Common myeloid progenitor, CD34-positive (primary cell): ENCODE results near the gene CNPY4.
A peak's percentile ranks its signal among the peaks of the same experiment; 100 is the strongest.

Experiments
- CTCF ChIA-PET: fragments of 350-600 bp; sonication (Branson Sonifier 250); formaldehyde crosslinking; loops from one replicate; lab custom pipeline; 2021; ENCODE audit warnings: antibody characterized with exemption; lab: Charles Lee
- POLR2A ChIA-PET: fragments of 350-600 bp; sonication (Branson Sonifier 250); formaldehyde crosslinking; loops from one replicate; lab custom pipeline; 2021; ENCODE audit warnings: antibody characterized with exemption; lab: Charles Lee
- DNase-seq, 3 donors: peaks; one replicate each; pipeline versions ENCODE4 v3.0.0 to v3.0.0-alpha.2; 2013
- H3K27ac ChIP-seq, 2 experiments: 1 replicate in 1 of 2; 2 replicates in 1 of 2; pipeline ENCODE4 v1.7.0; 2013; ENCODE audit warnings: inconsistent platforms in 2 of 2, low read length in 2 of 2, mild to moderate bottlenecking in 2 of 2, low read depth in 1 of 2, moderate library complexity in 1 of 2; ENCODE audit not compliant: severe bottlenecking in 2 of 2, insufficient read depth in 1 of 2, poor library complexity in 1 of 2
- H3K27me3 ChIP-seq, 5 experiments: replicated peaks in 2 of 5; 1 replicate in 3 of 5; 2 replicates in 2 of 5; pipeline versions ENCODE4 v1.6.1 to v1.7.0; 2013; ENCODE audit warnings: low read length in 4 of 5, mild to moderate bottlenecking in 2 of 5, moderate library complexity in 2 of 5, inconsistent platforms in 1 of 5; ENCODE audit not compliant: insufficient read depth in 5 of 5, control insufficient read depth in 4 of 5
- H3K36me3 ChIP-seq, 4 experiments: 1 replicate in 2 of 4; 2 replicates in 2 of 4; pipeline versions ENCODE4 v1.6.1 to v1.7.0; 2013; ENCODE audit warnings: low read length in 3 of 4, control low read depth in 1 of 4, mild to moderate bottlenecking in 1 of 4; ENCODE audit not compliant: control insufficient read depth in 4 of 4, insufficient read depth in 4 of 4
- H3K4me1 ChIP-seq, 4 experiments: 1 replicate in 3 of 4; 2 replicates in 1 of 4; pipeline versions ENCODE4 v1.6.1 to v1.7.1; 2013; ENCODE audit warnings: low read length in 3 of 4, mild to moderate bottlenecking in 3 of 4, control low read depth in 1 of 4, inconsistent platforms in 1 of 4, moderate library complexity in 1 of 4; ENCODE audit not compliant: control insufficient read depth in 4 of 4, insufficient read depth in 4 of 4; ENCODE audit errors: control extremely low read depth in 1 of 4
- H3K4me3 ChIP-seq, 7 experiments: 1 replicate in 4 of 7; 2 replicates in 3 of 7; pipeline versions ENCODE4 v1.5.1 to v1.7.0; 2013; ENCODE audit warnings: mild to moderate bottlenecking in 7 of 7, low read length in 6 of 7, moderate library complexity in 6 of 7, inconsistent platforms in 2 of 7, low read depth in 2 of 7, control low read depth in 1 of 7; ENCODE audit not compliant: insufficient read depth in 4 of 7, control insufficient read depth in 1 of 7; ENCODE audit errors: extremely low read depth in 1 of 7
- H3K9me3 ChIP-seq, 5 experiments: 1 replicate in 4 of 5; 2 replicates in 1 of 5; pipeline versions ENCODE4 v1.6.1 to v1.7.1; 2013; ENCODE audit warnings: low read length in 4 of 5, mild to moderate bottlenecking in 2 of 5, inconsistent platforms in 1 of 5, low read depth in 1 of 5, moderate library complexity in 1 of 5; ENCODE audit not compliant: control insufficient read depth in 4 of 5, insufficient read depth in 2 of 5; ENCODE audit errors: control extremely low read depth in 1 of 5
- WGBS: methylation state at CpG from one replicate; pipeline ENCODE4 v1.1.5; 2013; ENCODE audit not compliant: insufficient coverage; 5-methylcytosine and 5-hydroxymethylcytosine counted together

CNPY4 gene

DNA sequence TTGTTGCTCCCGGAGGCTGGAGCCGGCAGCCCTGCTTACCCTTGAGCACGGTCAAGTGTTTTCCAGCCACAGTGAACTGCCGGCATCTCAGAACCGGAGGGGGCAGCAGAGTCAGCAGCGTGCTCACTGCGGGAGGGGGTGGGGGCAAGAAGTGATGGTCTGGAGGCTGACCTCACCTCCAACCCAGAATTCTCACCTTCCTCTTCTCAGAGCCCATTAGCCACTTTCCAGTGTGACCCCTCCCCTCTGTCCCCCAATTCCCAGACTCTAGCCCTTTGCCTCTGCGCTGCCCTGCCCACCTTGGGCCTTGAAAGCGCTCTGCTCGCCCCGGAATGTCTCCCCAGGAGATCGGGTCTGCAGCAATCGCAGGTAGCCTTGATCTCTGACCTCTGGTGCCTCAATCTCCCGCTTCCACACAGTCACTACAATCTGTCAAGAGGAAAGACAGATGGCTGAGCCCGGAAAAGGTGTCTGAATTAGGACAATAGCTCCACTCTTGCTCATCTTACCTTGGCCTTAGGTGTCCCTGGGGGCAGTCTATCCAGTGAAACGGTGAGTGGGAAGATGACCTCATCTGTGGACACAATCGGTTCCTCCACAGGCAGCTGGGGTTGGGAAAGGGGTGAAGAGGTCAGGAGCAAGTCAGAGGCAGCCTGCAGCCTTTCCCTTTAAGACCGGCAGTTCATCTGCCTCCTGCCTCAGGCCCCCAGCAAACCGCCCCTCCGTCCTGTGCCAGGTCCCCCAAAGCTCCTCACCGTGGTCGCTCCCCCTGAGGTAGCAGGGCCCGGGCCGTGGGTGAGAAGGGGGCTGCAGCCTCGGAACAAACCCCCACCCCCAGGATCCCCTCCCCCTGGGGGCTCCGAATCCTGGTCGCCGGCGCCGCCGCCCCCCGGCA, 38.1 kb downstream of the CNPY4 start:
- H3K36me3 ChIP-seq, result peaks cover 4 to 40% (median 26%) of the 10 kb centered on the region in 4 experiments
- peak overlapping the region; percentile 40 to 76 for H3K27ac ChIP-seq
- no peaks in the 10 kb centered on the region for H3K27me3 ChIP-seq
- peaks cover 0 to 29% (median 21%) of the 10 kb centered on the region in 4 experiments for H3K4me1 ChIP-seq
- 63% methylated on average over 20 of the region's 32 CpGs for WGBS
- POLR2A ChIA-PET, result no interaction called here
- H3K9me3 ChIP-seq, result no peaks in the 10 kb centered on the region
- H3K4me3 ChIP-seq, result peak overlapping the region; percentile 68 to 91 (median 81)
- peak in 1 of 3 donors; percentile 10 for DNase-seq
- CTCF ChIA-PET, result interaction anchor here (0.8 to 4.6 kb wide), 5 partner anchors 9 to 33 kb away, joined by 3 to 21 read pairs (median 5); partner anchors contain the start of gene LAMTOR4

DNA sequence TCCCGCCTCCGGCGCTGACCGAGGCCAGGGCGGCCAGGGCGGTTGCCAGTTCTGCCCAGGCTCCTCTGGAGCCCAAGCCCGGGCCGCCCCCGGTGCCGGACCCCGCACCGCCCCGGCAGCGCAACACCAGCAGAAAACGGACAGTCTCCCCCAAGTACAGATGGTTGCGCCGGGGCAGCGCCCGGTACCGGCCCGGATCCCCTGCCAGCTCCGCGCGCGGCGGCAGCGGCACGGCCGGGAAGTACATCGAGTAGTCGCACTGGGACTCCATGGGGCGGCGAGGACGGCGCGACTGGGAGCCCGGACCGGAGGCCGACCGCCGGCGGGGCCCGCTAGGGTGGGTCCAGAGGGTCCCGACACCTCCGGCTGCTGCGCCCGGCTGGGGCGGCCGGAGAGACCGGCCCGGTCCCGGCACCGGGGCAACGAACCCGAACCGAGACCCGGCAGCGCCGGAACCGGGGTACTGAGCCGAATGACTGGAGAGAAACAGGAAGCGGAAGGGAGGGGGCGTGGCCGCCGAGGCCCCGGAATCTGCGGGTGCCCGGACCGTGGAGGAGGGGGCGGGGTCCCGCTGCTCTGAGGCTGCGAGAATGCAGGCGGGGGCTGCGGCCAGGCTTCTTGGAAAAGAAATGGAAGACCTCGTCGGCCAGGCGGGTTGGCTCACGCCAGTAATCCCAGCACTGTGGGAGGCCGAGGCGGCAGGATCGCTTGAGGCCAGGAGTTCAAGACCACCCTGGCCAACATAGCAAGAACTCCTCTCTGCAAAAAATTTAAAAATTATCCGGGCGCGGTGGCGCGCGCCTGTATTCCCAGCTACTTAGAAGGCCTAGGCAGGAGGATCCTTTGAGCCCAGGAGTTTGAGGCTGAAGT, 39.0 kb downstream of the CNPY4 start, which contains the start of gene TRAPPC14:
Gene TRAPPC14, minus strand, starts transcription at position 495 of the 870 bp plus-strand sequence. Its CDS starts 224 bp downstream, at position 271.
- Histone ChIP-seq H3K9me3 (no peaks in the 10 kb centered on the region), H3K4me1 (peaks cover 0 to 25% (median 21%) of the 10 kb centered on the region in 4 experiments), H3K27me3 (peaks cover 0 to 2% (median 0%) of the 10 kb centered on the region in 5 experiments), H3K27ac (peak within 1 kb of the TSS; percentile 40 to 76), H3K4me3 (peak within 1 kb of the TSS; percentile 68 to 91 (median 81)), H3K36me3 (peaks cover 4 to 35% (median 22%) of the 10 kb centered on the region in 4 experiments)
- WGBS, result 0% methylated on average over 77 of the region's 87 CpGs
- peak; percentile 85 to 90 (median 88) for DNase-seq
- ChIA-PET CTCF (interaction anchor here (1.2 to 4.6 kb wide), 2 partner anchors 21 to 25 kb away, joined by 3 to 21 read pairs; no protein-coding TSS in a partner anchor), POLR2A (no interaction called here)

- ChIA-PET CTCF (interaction anchor here (1.2 to 1.5 kb wide), 3 partner anchors 9 to 28 kb away, joined by 3 to 4 read pairs (median 3); partner anchors contain the start of gene GAL3ST4), POLR2A (no interaction called here)
- H3K27me3 ChIP-seq, result peaks cover 0 to 2% (median 0%) of the 10 kb centered on the region in 5 experiments
- 100% methylated on average over 2 of the region's 7 CpGs for WGBS
- peaks cover 0 to 25% (median 21%) of the 10 kb centered on the region in 4 experiments for H3K4me1 ChIP-seq
- H3K36me3 ChIP-seq, result peaks cover 2 to 28% (median 16%) of the 10 kb centered on the region in 4 experiments
- peak overlapping the region; percentile 40 to 76 for H3K27ac ChIP-seq
- no peaks in the 10 kb centered on the region for H3K9me3 ChIP-seq
- peak overlapping the region; percentile 68 to 91 (median 81) for H3K4me3 ChIP-seq
- DNase-seq, result peak in 1 of 3 donors; percentile 43
Measured at GRCh38 chr7:100159099-100159623, 39.7 kb downstream of the CNPY4 start.

GRCh38 chr7:100160067-100160466, 40.6 kb downstream of the CNPY4 start:
- ChIA-PET CTCF (interaction anchor here (1.2 to 1.5 kb wide), 3 partner anchors 8 to 29 kb away, joined by 3 to 4 read pairs (median 3); partner anchors contain the start of gene GAL3ST4), POLR2A (no interaction called here)
- H3K4me3 ChIP-seq, result no peak overlapping the region
- no peaks in the 10 kb centered on the region for H3K9me3 ChIP-seq
- WGBS, result 98% methylated on average over 17 of the region's 18 CpGs
- H3K27ac ChIP-seq, result no peak overlapping the region
- H3K27me3 ChIP-seq, result peaks cover 0 to 2% (median 0%) of the 10 kb centered on the region in 5 experiments
- DNase-seq, result no peak
- H3K4me1 ChIP-seq, result peaks cover 0 to 25% (median 21%) of the 10 kb centered on the region in 4 experiments
- peaks cover 2 to 19% (median 9%) of the 10 kb centered on the region in 4 experiments for H3K36me3 ChIP-seq

- POLR2A ChIA-PET, result no interaction called here
- Histone ChIP-seq H3K4me3 (no peak overlapping the region), H3K4me1 (peaks cover 0 to 24% (median 20%) of the 10 kb centered on the region in 4 experiments), H3K27ac (no peak overlapping the region), H3K27me3 (peaks cover 0 to 16% (median 14%) of the 10 kb centered on the region in 5 experiments), H3K9me3 (no peaks in the 10 kb centered on the region), H3K36me3 (no peaks in the 10 kb centered on the region)
- WGBS, result 95% methylated on average over 5 of the region's 6 CpGs
- DNase-seq, result no peak
- CTCF ChIA-PET, result interaction anchor here (1.1 kb wide), 1 partner anchor 16 kb away, joined by 3 read pairs; no protein-coding TSS in a partner anchor
Measured at GRCh38 chr7:100163006-100163531, 43.6 kb downstream of the CNPY4 start.

- Histone ChIP-seq H3K36me3 (no peaks in the 10 kb centered on the region), H3K27ac (no peak overlapping the region), H3K4me3 (no peak overlapping the region), H3K9me3 (no peaks in the 10 kb centered on the region), H3K27me3 (peaks cover 0 to 24% (median 14%) of the 10 kb centered on the region in 5 experiments), H3K4me1 (peaks cover 0 to 31% (median 28%) of the 10 kb centered on the region in 4 experiments)
- CTCF ChIA-PET, result no interaction called here
- POLR2A ChIA-PET, result no interaction called here
- WGBS, result 100% methylated on average over 3 of the region's 5 CpGs
- DNase-seq, result no peak
Measured at GRCh38 chr7:100163871-100164270, 44.4 kb downstream of the CNPY4 start.
